Testis (tissue), 2 donors: ENCODE results near the gene CEP290.

ENCODE experiments used
- CTCF ChIP-seq, 3 experiments: fragments of 450-650 bp in 2 of 3; fragments of 200-600 bp in 1 of 3; sonication (generic) in 1 of 3; IDR thresholded peaks; one replicate each; pipeline ENCODE4 v1.5.1; 2016 to 2019; ENCODE audit warnings: antibody characterized with exemption in 3 of 3, mild to moderate bottlenecking in 2 of 3, moderate library complexity in 1 of 3
- POLR2A ChIP-seq: fragments of 450-650 bp; IDR thresholded peaks from one replicate; pipeline ENCODE4 v1.6.1; 2017; ENCODE audit warnings: antibody characterized with exemption, mild to moderate bottlenecking, moderate library complexity

GRCh38 chr12:88017964-88018363, 123.9 kb downstream of the CEP290 start:
- TF ChIP-seq CTCF (IDR thresholded peaks at IDR 0.05) (no peak), POLR2A (no peak)
